IMR-90 (cell line): ENCODE data around the gene NDST3. TPM values are rescaled to one million over a fixed set of nuclear protein-coding genes. Genes with fewer than 3 reads are reported as not detected.

Experiments used
- ATAC-seq: fragments of 200-7000 bp; cut with Tn5 transposase; 2 replicates; pipeline ENCODE4 v1.9.1; 2020; ENCODE audit warnings: low read depth, mild to moderate bottlenecking, moderate library complexity
- BruUV-seq: library from RNA; stranded (reverse); fragments of 400-500 nt; replicated peaks from 2 replicates; lab custom pipeline; 2021; lab: Mats Ljungman, UMichigan
- CTCF ChIA-PET: fragments of 300-600 bp; formaldehyde crosslinking; extraction: SDS; loops from one replicate; lab custom pipeline; 2021; ENCODE audit warnings: antibody characterized with exemption; lab: Yijun Ruan, JAX
- POLR2A ChIA-PET: fragments of 300-600 bp; sonication (Branson Sonifier 250); formaldehyde crosslinking; loops from one replicate; lab custom pipeline; 2022; ENCODE audit warnings: antibody characterized with exemption; ENCODE audit not compliant: unreplicated experiment; lab: Charles Lee
- DNase-seq: peaks from one replicate; pipeline ENCODE4 v3.0.0; 2013
- H2AFZ ChIP-seq: replicated peaks from 2 replicates; pipeline ENCODE3; 2013; ENCODE audit warnings: low read length, mild to moderate bottlenecking; ENCODE audit not compliant: poor library complexity
- H2AK5ac ChIP-seq: 2 replicates; pipeline ENCODE4 v1.6.1; 2013; ENCODE audit warnings: low read depth, low read length, inconsistent platforms
- H2AK9ac ChIP-seq: replicated peaks from 2 replicates; pipeline ENCODE3; 2013; ENCODE audit warnings: mild to moderate bottlenecking, low read depth, low read length, moderate library complexity; ENCODE audit not compliant: poor library complexity
- H2BK120ac ChIP-seq: 2 replicates; pipeline ENCODE4 v1.6.1; 2013; ENCODE audit warnings: low read depth, low read length, inconsistent platforms
- H2BK15ac ChIP-seq: 3 replicates; pipeline ENCODE4 v1.6.1; 2013; ENCODE audit warnings: low read depth, low read length, inconsistent platforms
- H2BK20ac ChIP-seq: 2 replicates; pipeline ENCODE4 v1.6.1; 2013; ENCODE audit warnings: low read depth, mild to moderate bottlenecking, inconsistent platforms, low read length, moderate library complexity
- H2BK5ac ChIP-seq: 2 replicates; pipeline ENCODE4 v1.6.1; 2013; ENCODE audit warnings: mild to moderate bottlenecking, low read depth, low read length, inconsistent platforms; ENCODE audit not compliant: poor library complexity, severe bottlenecking
- H3K14ac ChIP-seq: replicated peaks from 2 replicates; pipeline ENCODE4 v1.6.1; 2013; ENCODE audit warnings: low read depth, low read length, inconsistent platforms
- H3K18ac ChIP-seq: 2 replicates; pipeline ENCODE4 v1.6.1; 2013; ENCODE audit warnings: low read depth, low read length, control low read depth
- H3K23ac ChIP-seq: 2 replicates; pipeline ENCODE4 v1.6.1; 2013; ENCODE audit warnings: low read depth, low read length, inconsistent platforms
- H3K27ac ChIP-seq: 2 replicates; pipeline ENCODE4 v1.5.1; 2013; ENCODE audit warnings: mild to moderate bottlenecking, control low read depth, low read length; ENCODE audit not compliant: insufficient read depth
- H3K27me3 ChIP-seq: 2 replicates; pipeline ENCODE4 v1.6.1; 2013; ENCODE audit warnings: low read length; ENCODE audit not compliant: control insufficient read depth, insufficient read depth
- H3K36me3 ChIP-seq: 2 replicates; pipeline ENCODE4 v1.6.1; 2013; ENCODE audit warnings: low read length, mixed read lengths; ENCODE audit not compliant: control insufficient read depth, insufficient read depth
- H3K4ac ChIP-seq: 2 replicates; pipeline ENCODE4 v1.6.1; 2013; ENCODE audit warnings: low read depth, low read length, inconsistent platforms
- H3K4me1 ChIP-seq: 2 replicates; pipeline ENCODE4 v1.6.1; 2013; ENCODE audit warnings: low read length, mixed read lengths; ENCODE audit not compliant: control insufficient read depth, insufficient read depth
- H3K4me2 ChIP-seq: 2 replicates; pipeline ENCODE4 v1.6.1; 2013; ENCODE audit warnings: low read depth, mild to moderate bottlenecking, control low read depth, low read length, moderate library complexity
- H3K4me3 ChIP-seq: 2 replicates; pipeline ENCODE4 v1.5.1; 2013; ENCODE audit warnings: low read depth, mild to moderate bottlenecking, control low read depth, low read length, moderate library complexity; ENCODE audit not compliant: insufficient read depth
- H3K56ac ChIP-seq: 2 replicates; pipeline ENCODE4 v1.6.1; 2013; ENCODE audit warnings: low read length, inconsistent platforms; ENCODE audit not compliant: insufficient read depth; ENCODE audit errors: extremely low read depth
- H3K79me1 ChIP-seq, 2 experiments: 2 replicates each; pipeline ENCODE4 v1.6.1; 2013; ENCODE audit warnings: low read length in 2 of 2, inconsistent platforms in 1 of 2, low read depth in 1 of 2
- H3K9ac ChIP-seq: 2 replicates; pipeline ENCODE4 v1.6.1; 2013; ENCODE audit warnings: low read depth, low read length, control low read depth
- H3K9me1 ChIP-seq: 2 replicates; pipeline ENCODE4 v1.6.1; 2013; ENCODE audit warnings: low read length, inconsistent platforms; ENCODE audit not compliant: insufficient read depth
- H3K9me3 ChIP-seq: 2 replicates; pipeline ENCODE4 v1.6.1; 2013; ENCODE audit warnings: low read length; ENCODE audit not compliant: control insufficient read depth, insufficient read depth
- H4K20me1 ChIP-seq: 2 replicates; pipeline ENCODE4 v1.6.1; 2013; ENCODE audit warnings: low read length, inconsistent platforms; ENCODE audit not compliant: insufficient read depth
- H4K5ac ChIP-seq: 2 replicates; pipeline ENCODE4 v1.6.1; 2013; ENCODE audit warnings: mild to moderate bottlenecking, low read depth, low read length, control low read depth
- H4K8ac ChIP-seq, 2 experiments: 2 replicates each; pipeline ENCODE4 v1.6.1; 2013; ENCODE audit warnings: low read depth in 2 of 2, low read length in 2 of 2, control low read depth in 1 of 2, inconsistent platforms in 1 of 2
- H4K91ac ChIP-seq: 2 replicates; pipeline ENCODE4 v1.6.1; 2013; ENCODE audit warnings: low read depth, low read length, inconsistent platforms; ENCODE audit not compliant: insufficient read depth
- CEBPB ChIP-seq: IDR thresholded peaks from 2 replicates; pipeline ENCODE4 v1.6.1; 2012; ENCODE audit warnings: low read depth, low read length, improper control_type of control experiment
- CHD1 ChIP-seq: IDR thresholded peaks from 2 replicates; pipeline ENCODE4 v1.6.1; 2012; ENCODE audit warnings: low read depth, low read length, improper control_type of control experiment
- ELK1 ChIP-seq: fragments of 150-350 bp; IDR thresholded peaks from 2 replicates; pipeline ENCODE4 v1.6.1; 2016; ENCODE audit warnings: low read depth, mild to moderate bottlenecking, low read length, moderate library complexity, borderline replicate concordance
- FOS ChIP-seq: fragments of 150-350 bp; IDR thresholded peaks from 2 replicates; pipeline ENCODE4 v1.6.1; 2016; ENCODE audit warnings: low read depth, low read length
- MAFK ChIP-seq: IDR thresholded peaks from 2 replicates; pipeline ENCODE4 v1.6.1; 2012; ENCODE audit warnings: low read depth, low read length, improper control_type of control experiment
- MAZ ChIP-seq: IDR thresholded peaks from 2 replicates; pipeline ENCODE4 v1.6.1; 2012; ENCODE audit warnings: low read depth, mild to moderate bottlenecking, low read length, improper control_type of control experiment, moderate library complexity, borderline replicate concordance
- MXI1 ChIP-seq: IDR thresholded peaks from 2 replicates; pipeline ENCODE4 v1.6.1; 2012; ENCODE audit warnings: low read depth, mild to moderate bottlenecking, low read length, moderate library complexity, borderline replicate concordance
- NFE2L2 ChIP-seq: fragments of 150-350 bp; IDR thresholded peaks from 2 replicates; pipeline ENCODE4 v1.6.1; 2016; ENCODE audit warnings: low read depth, mild to moderate bottlenecking, low read length
- POLR2A ChIP-seq: IDR thresholded peaks from 2 replicates; pipeline ENCODE4 v1.6.1; 2012; ENCODE audit warnings: mild to moderate bottlenecking, low read depth, low read length
- RAD21 ChIP-seq: IDR thresholded peaks from 2 replicates; pipeline ENCODE4 v1.6.1; 2012; ENCODE audit warnings: low read length, improper control_type of control experiment
- RCOR1 ChIP-seq: IDR thresholded peaks from 2 replicates; pipeline ENCODE4 v1.6.1; 2012; ENCODE audit warnings: mild to moderate bottlenecking, low read length, improper control_type of control experiment; ENCODE audit not compliant: insufficient replicate concordance
- RFX5 ChIP-seq: IDR thresholded peaks from 2 replicates; pipeline ENCODE4 v1.8.0; 2012; ENCODE audit warnings: low read depth, mild to moderate bottlenecking, low read length, moderate library complexity
- USF2 ChIP-seq: fragments of 150-350 bp; IDR thresholded peaks from 2 replicates; pipeline ENCODE4 v1.6.1; 2017; ENCODE audit warnings: mild to moderate bottlenecking, antibody characterized with exemption, low read length, low read depth
- WGBS, 2 experiments: methylation state at CpG; one replicate each; pipeline versions ENCODE4 v1.1.5 to v1.1.7; 2013; ENCODE audit warnings: missing lambda C conversion rate in 2 of 2; ENCODE audit not compliant: insufficient read length in 1 of 2; ENCODE audit errors: extremely low coverage in 2 of 2; 5-methylcytosine and 5-hydroxymethylcytosine counted together
- dilution Hi-C: fragments of 300-500 bp; cut with HindIII; formaldehyde crosslinking; loops from one replicate; pipeline ENCODE4 v1.14.3; 2018; ENCODE audit warnings: low sequenced_read_pairs; ENCODE audit not compliant: unreplicated experiment
- in situ Hi-C: fragments of 300-500 bp; cut with MboI; formaldehyde crosslinking; loops from 3 replicates; pipeline ENCODE4 v1.14.3; 2019; ENCODE audit warnings: low sequenced_read_pairs, inconsistent platforms, mixed read lengths
- intact Hi-C: fragments of 100-400 bp; cut with micrococcal nuclease; formaldehyde crosslinking; loops from 2 replicates; pipeline ENCODE4 v1.10.0; 2022
- polyA plus RNA-seq, 3 experiments: library from polyadenylated mRNA; depleted of rRNA; stranded (reverse); fragments of >200 nt; gene quantifications; 2 replicates each; pipeline ENCODE4 v1.2.3, GENCODE V29; 2012; ENCODE audit warnings: low replicate concordance in 1 of 3
- total RNA-seq: library from RNA; depleted of rRNA; stranded (reverse); fragments of >200 nt; gene quantifications from 2 replicates; pipeline ENCODE4 v1.2.3, GENCODE V29; 2012
- TF ChIP-seq, protein P1 (sequence below): conservative IDR thresholded peaks from 2 replicates; pipeline ENCODE4 v1.5.1; 2012; ENCODE audit warnings: mild to moderate bottlenecking, low read depth, low read length, improper control_type of control experiment

The NDST3 gene
- total and polyA plus RNA-seq, 2 of the 4 experiments (the other 2 are of a cell fraction) = 0.10 to 0.18 TPM

DNA sequence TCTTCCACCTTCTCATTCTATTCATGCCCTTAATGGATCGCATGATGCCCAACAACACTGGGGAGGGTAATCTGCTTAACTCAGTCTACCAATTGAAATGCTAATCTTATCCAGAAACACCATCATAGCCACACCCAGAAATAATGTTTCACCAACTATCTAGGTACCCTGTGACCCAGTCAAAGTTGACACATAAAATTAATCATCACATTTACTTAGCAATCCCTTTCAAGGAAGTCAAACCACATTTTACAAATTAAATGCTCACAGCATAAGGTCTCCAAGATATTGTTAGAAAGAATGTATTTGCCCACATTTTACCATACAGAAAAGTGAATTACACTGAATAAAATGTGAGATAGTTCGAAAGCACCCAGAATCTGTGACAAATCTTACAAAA, 226.0 kb downstream of the NDST3 start:
- H4K5ac ChIP-seq = no peak overlapping the region
- DNase-seq = no peak
- H4K91ac ChIP-seq = no peak overlapping the region
- H3K27ac ChIP-seq = no peak overlapping the region
- H2BK5ac ChIP-seq = no peak overlapping the region
- ChIA-PET CTCF (no interaction called here), POLR2A (no interaction called here)
- H3K4me3 ChIP-seq = no peak overlapping the region
- no peak for ATAC-seq
- TF ChIP-seq USF2 = no peak
- TF ChIP-seq ELK1 = no peak
- no peak for TF ChIP-seq FOS
- TF ChIP-seq MAFK = no peak
- TF ChIP-seq POLR2A = no peak
- TF ChIP-seq, protein P1, sequence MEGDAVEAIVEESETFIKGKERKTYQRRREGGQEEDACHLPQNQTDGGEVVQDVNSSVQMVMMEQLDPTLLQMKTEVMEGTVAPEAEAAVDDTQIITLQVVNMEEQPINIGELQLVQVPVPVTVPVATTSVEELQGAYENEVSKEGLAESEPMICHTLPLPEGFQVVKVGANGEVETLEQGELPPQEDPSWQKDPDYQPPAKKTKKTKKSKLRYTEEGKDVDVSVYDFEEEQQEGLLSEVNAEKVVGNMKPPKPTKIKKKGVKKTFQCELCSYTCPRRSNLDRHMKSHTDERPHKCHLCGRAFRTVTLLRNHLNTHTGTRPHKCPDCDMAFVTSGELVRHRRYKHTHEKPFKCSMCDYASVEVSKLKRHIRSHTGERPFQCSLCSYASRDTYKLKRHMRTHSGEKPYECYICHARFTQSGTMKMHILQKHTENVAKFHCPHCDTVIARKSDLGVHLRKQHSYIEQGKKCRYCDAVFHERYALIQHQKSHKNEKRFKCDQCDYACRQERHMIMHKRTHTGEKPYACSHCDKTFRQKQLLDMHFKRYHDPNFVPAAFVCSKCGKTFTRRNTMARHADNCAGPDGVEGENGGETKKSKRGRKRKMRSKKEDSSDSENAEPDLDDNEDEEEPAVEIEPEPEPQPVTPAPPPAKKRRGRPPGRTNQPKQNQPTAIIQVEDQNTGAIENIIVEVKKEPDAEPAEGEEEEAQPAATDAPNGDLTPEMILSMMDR = no peak
- TF ChIP-seq NFE2L2 = no peak
- no peak for TF ChIP-seq RAD21
- no peak for TF ChIP-seq CEBPB
- no peak for TF ChIP-seq CHD1
- TF ChIP-seq RCOR1 = no peak
- no peak for TF ChIP-seq MXI1
- no peak for TF ChIP-seq MAZ
- TF ChIP-seq RFX5 = no peak
- BruUV-seq = no TSS peak
- no CpG with 5 or more reads among the region's 2 CpGs for WGBS, 2 experiments
- no peaks in the 10 kb centered on the region for H3K9me1 ChIP-seq
- H3K56ac ChIP-seq = no peak overlapping the region
- H3K14ac ChIP-seq = no peak overlapping the region
- dilution Hi-C loops (no loop called here), intact Hi-C loops (no loop called here), in situ Hi-C loops (loop anchor here (10.0 to 25.0 kb wide), 2 partner anchors 898 to 1126 kb away; no protein-coding TSS in a partner anchor)
- no peaks in the 10 kb centered on the region for H4K20me1 ChIP-seq
- H3K23ac ChIP-seq = no peak overlapping the region
- H3K79me1 ChIP-seq = no peaks in the 10 kb centered on the region
- H3K9ac ChIP-seq = no peak overlapping the region
- H3K4me2 ChIP-seq = no peak overlapping the region
- no peak overlapping the region for H2BK120ac ChIP-seq
- no peak overlapping the region for H4K8ac ChIP-seq
- H2BK20ac ChIP-seq = no peak overlapping the region
- no peak overlapping the region for H3K4ac ChIP-seq
- H3K18ac ChIP-seq = no peak overlapping the region
- no peaks in the 10 kb centered on the region for H3K4me1 ChIP-seq
- no peak overlapping the region for H2AK5ac ChIP-seq
- H3K9me3 ChIP-seq = no peaks in the 10 kb centered on the region
- no peaks in the 10 kb centered on the region for H3K27me3 ChIP-seq
- H2AK9ac ChIP-seq = no peak overlapping the region
- no peak overlapping the region for H2AFZ ChIP-seq
- H2BK15ac ChIP-seq = no peak overlapping the region
- H3K36me3 ChIP-seq = no peaks in the 10 kb centered on the region
